ENCODE measurements around the gene KRTAP16-1. TPM values are rescaled to one million over a fixed set of nuclear protein-coding genes. Genes with fewer than 3 reads are reported as not detected.

KRTAP16-1 gene, protein sequence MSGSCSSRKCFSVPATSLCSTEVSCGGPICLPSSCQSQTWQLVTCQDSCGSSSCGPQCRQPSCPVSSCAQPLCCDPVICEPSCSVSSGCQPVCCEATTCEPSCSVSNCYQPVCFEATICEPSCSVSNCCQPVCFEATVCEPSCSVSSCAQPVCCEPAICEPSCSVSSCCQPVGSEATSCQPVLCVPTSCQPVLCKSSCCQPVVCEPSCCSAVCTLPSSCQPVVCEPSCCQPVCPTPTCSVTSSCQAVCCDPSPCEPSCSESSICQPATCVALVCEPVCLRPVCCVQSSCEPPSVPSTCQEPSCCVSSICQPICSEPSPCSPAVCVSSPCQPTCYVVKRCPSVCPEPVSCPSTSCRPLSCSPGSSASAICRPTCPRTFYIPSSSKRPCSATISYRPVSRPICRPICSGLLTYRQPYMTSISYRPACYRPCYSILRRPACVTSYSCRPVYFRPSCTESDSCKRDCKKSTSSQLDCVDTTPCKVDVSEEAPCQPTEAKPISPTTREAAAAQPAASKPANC
- total RNA-seq, result not detected

GRCh38 chr17:41308918-41309359 is at the start of gene KRTAP16-1:
TSS of gene KRTAP16-1 (minus strand) at chr17:41309309. CDS start at chr17:41309253, 56 bp downstream.

GRCh38 chr17:41350381-41350878 is 41.3 kb upstream of the KRTAP16-1 start, which contains the start of gene KRT33A:
TSS of gene KRT33A (minus strand) at chr17:41350828. CDS start at chr17:41350767, 61 bp downstream.

GRCh38 chr17:41315204-41315794 is 6.2 kb upstream of the KRTAP16-1 start, which contains the start of gene KRTAP17-1:
TSS of gene KRTAP17-1 (minus strand) at chr17:41315710. CDS start at chr17:41315650, 60 bp downstream.

GRCh38 chr17:41301916-41302901 is 6.9 kb downstream of the KRTAP16-1 start, which contains the start of gene KRTAP29-1:
TSS of gene KRTAP29-1 (minus strand) at chr17:41302851. CDS start at chr17:41302851, 0 bp downstream.

GRCh38 chr17:41275648-41276190 is 33.4 kb downstream of the KRTAP16-1 start, which contains the start of gene KRTAP9-7:
TSS of gene KRTAP9-7 (plus strand) at chr17:41275698. CDS start at chr17:41275698, 0 bp downstream.

GRCh38 chr17:41265078-41265477 is 44.0 kb downstream of the KRTAP16-1 start, which contains the start of gene KRTAP9-6:
TSS of gene KRTAP9-6 (plus strand) at chr17:41265378. CDS start at chr17:41265378, 0 bp downstream.

Small RNAs within 50 kb of the gene (small RNA-seq; reads per million reads assigned to genes)
- gene KRTAP9-10P (ENCODE audit: low replicate concordance), result not detected

Other genes starting within 250 kb of the KRTAP16-1 start
- gene KRTAP2-3, start 249.2 kb downstream of the KRTAP16-1 start, total RNA-seq, result not detected
- gene KRTAP2-4, start 243.4 kb downstream of the KRTAP16-1 start, total RNA-seq, result not detected
- not detected for gene KRTAP4-7, start 225.2 kb downstream of the KRTAP16-1 start, total RNA-seq
- not detected for gene KRTAP4-8, start 211.2 kb downstream of the KRTAP16-1 start, total RNA-seq
- not detected for gene KRTAP4-16, start 207.1 kb downstream of the KRTAP16-1 start, total RNA-seq
- gene KRTAP4-9, start 203.9 kb downstream of the KRTAP16-1 start, total RNA-seq, result not detected
- not detected for gene KRTAP4-11, start 190.9 kb downstream of the KRTAP16-1 start, total RNA-seq
- gene KRTAP4-12, start 185.1 kb downstream of the KRTAP16-1 start, total RNA-seq, result not detected
- gene KRTAP4-6, start 168.8 kb downstream of the KRTAP16-1 start, total RNA-seq, result not detected
- not detected for gene KRTAP4-5, start 159.5 kb downstream of the KRTAP16-1 start, total RNA-seq
- not detected for gene KRTAP4-4, start 148.6 kb downstream of the KRTAP16-1 start, total RNA-seq
- gene KRTAP4-3, start 141.1 kb downstream of the KRTAP16-1 start, total RNA-seq, result not detected
- gene KRTAP4-2, start 131.1 kb downstream of the KRTAP16-1 start, total RNA-seq, result not detected
- not detected for gene KRTAP4-1, start 124.4 kb downstream of the KRTAP16-1 start, total RNA-seq
- not detected for gene KRTAP9-1, start 119.4 kb downstream of the KRTAP16-1 start, total RNA-seq
- gene KRTAP9-2, start 82.7 kb downstream of the KRTAP16-1 start, total RNA-seq, result not detected
- gene KRTAP9-3, start 76.9 kb downstream of the KRTAP16-1 start, total RNA-seq, result not detected
- gene KRTAP9-8, start 71.3 kb downstream of the KRTAP16-1 start, total RNA-seq, result not detected
- not detected for gene KRTAP9-4, start 59.6 kb downstream of the KRTAP16-1 start, total RNA-seq
- not detected for gene KRTAP9-9, start 53.9 kb downstream of the KRTAP16-1 start, total RNA-seq
- gene KRTAP9-6, start 43.9 kb downstream of the KRTAP16-1 start, total RNA-seq, result not detected
- not detected for gene KRTAP9-7, start 33.6 kb downstream of the KRTAP16-1 start, total RNA-seq
- gene KRTAP29-1, start 6.5 kb downstream of the KRTAP16-1 start, total RNA-seq, result not detected
- gene KRTAP17-1, start 6.4 kb upstream of the KRTAP16-1 start, total RNA-seq, result not detected
- gene KRT33A, start 41.5 kb upstream of the KRTAP16-1 start, total RNA-seq, result 0.12 TPM
- gene KRT33B, start 60.5 kb upstream of the KRTAP16-1 start, total RNA-seq, result not detected
- not detected for gene KRT34, start 73.0 kb upstream of the KRTAP16-1 start, total RNA-seq
- 0.47 TPM for gene KRT31, start 88.3 kb upstream of the KRTAP16-1 start, total RNA-seq
- not detected for gene KRT37, start 115.3 kb upstream of the KRTAP16-1 start, total RNA-seq
- not detected for gene KRT38, start 131.7 kb upstream of the KRTAP16-1 start, total RNA-seq
- not detected for gene KRT32, start 158.1 kb upstream of the KRTAP16-1 start, total RNA-seq
- gene KRT35, start 171.8 kb upstream of the KRTAP16-1 start, total RNA-seq, result 0.41 TPM
- not detected for gene KRT36, start 180.6 kb upstream of the KRTAP16-1 start, total RNA-seq
- 7.4 TPM for gene KRT13, start 196.3 kb upstream of the KRTAP16-1 start, total RNA-seq
- 1.1 TPM for gene KRT15, start 209.6 kb upstream of the KRTAP16-1 start, total RNA-seq
- gene KRT19, start 219.0 kb upstream of the KRTAP16-1 start, total RNA-seq, result 308 TPM

Data from metanephros (tissue), 2 donors.